ENCODE results near the gene PCDHGA6. TPM values are rescaled to one million over a fixed set of nuclear protein-coding genes. Genes with fewer than 3 reads are reported as not detected.
"Not testable (repeated sequence)": the region's sequence is repeated elsewhere in the genome, so short reads cannot be mapped to it uniquely, and the experiment has no call there.

PCDHGA6 gene
- total RNA-seq, 1 donor from 2014 or later = 10.3 TPM

- ATAC-seq (peak; percentile 51), DNase-seq (ENCODE audit: low spot score) (peak; percentile 61)
- intact Hi-C loops (cut with DNase I) = not testable (repeated sequence)
These were observed 14.0 kb downstream of the PCDHGA6 start, which contains the start of gene PCDHGB4 for GRCh38 chr5:141387557-141388311. Gene PCDHGB4 (plus strand): TSS chr5:141387698. CDS start chr5:141387885, 187 bp downstream.

- DNase-seq (ENCODE audit: low spot score) = no peak
- ATAC-seq = no peak
- intact Hi-C loops (cut with DNase I) = no loop called here
These were observed 15.0 kb downstream of the PCDHGA6 start for GRCh38 chr5:141388661-141389060.

DNA sequence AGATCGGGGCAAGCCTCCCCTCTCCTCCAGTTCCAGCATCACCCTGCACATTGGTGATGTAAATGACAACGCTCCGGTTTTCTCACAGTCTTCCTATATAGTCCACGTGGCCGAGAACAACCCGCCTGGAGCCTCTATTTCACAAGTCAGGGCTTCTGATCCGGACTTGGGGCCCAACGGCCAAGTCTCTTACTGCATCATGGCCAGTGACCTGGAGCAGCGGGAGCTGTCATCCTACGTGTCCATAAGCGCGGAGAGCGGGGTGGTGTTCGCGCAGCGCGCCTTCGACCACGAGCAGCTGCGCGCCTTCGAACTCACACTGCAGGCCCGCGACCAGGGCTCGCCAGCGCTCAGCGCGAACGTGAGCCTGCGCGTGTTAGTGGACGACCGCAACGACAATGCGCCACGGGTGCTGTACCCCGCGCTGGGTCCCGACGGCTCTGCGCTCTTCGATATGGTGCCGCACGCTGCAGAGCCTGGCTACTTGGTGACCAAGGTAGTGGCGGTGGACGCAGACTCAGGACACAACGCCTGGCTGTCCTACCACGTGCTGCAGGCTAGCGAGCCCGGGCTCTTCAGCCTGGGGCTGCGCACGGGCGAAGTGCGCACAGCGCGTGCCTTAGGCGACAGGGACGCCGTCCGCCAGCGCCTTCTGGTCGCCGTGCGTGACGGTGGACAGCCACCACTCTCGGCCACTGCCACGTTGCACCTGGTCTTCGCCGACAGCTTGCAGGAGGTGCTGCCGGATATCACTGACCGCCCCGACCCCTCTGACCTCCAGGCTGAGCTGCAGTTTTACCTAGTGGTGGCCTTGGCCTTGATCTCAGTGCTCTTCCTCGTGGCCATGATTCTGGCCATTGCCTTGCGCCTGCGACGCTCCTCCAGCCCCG is 15.7 kb downstream of the PCDHGA6 start:
- intact Hi-C loops (cut with DNase I) = no loop called here
- no peak for DNase-seq (ENCODE audit: low spot score)
- ATAC-seq = no peak

DNA sequence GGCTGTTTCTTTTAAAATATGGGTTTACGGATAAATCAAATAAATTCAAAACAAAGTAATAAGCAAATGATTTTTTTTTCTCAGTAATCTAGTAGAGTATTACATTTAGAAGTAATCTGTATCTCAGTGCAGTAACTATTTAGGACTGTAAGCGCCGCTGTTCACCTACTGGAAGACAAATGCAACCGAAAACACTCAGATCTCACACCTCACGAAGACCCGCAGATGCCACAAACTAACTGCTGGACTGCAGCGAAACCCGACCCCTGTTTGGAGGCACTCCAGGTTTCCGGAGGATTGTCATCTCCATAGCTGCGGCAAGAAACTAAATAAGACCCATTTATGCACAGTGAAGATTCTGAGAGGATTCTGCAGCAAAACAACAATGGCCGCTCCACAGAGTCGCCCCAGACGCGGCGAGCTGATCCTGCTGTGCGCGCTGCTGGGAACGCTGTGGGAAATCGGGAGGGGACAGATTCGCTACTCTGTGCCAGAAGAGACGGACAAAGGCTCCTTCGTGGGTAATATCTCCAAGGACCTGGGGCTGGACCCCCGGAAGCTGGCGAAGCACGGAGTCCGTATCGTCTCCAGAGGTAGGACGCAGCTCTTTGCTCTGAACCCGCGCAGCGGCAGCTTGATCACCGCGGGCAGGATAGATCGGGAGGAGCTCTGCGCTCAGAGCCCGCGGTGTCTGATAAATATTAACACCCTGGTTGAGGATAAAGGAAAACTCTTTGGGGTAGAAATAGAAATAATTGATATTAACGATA is 18.9 kb downstream of the PCDHGA6 start, which contains the start of gene PCDHGA8:
PCDHGA8 (plus strand) TSS at position 205 of the 770 bp plus-strand sequence; CDS start at position 386, 181 bp downstream.
- DNase-seq (ENCODE audit: low spot score) (no peak), ATAC-seq (no peak)
- intact Hi-C loops (cut with DNase I) = no loop called here

GRCh38 chr5:141393267-141393666 is 19.6 kb downstream of the PCDHGA6 start:
- ATAC-seq = no peak
- intact Hi-C loops (cut with DNase I) = no loop called here
- DNase-seq (ENCODE audit: low spot score) = no peak

- ATAC-seq; DNase-seq (ENCODE audit: low spot score); intact Hi-C loops (cut with DNase I): not testable (repeated sequence)
These were observed 20.9 kb downstream of the PCDHGA6 start for GRCh38 chr5:141394401-141395187.

DNA sequence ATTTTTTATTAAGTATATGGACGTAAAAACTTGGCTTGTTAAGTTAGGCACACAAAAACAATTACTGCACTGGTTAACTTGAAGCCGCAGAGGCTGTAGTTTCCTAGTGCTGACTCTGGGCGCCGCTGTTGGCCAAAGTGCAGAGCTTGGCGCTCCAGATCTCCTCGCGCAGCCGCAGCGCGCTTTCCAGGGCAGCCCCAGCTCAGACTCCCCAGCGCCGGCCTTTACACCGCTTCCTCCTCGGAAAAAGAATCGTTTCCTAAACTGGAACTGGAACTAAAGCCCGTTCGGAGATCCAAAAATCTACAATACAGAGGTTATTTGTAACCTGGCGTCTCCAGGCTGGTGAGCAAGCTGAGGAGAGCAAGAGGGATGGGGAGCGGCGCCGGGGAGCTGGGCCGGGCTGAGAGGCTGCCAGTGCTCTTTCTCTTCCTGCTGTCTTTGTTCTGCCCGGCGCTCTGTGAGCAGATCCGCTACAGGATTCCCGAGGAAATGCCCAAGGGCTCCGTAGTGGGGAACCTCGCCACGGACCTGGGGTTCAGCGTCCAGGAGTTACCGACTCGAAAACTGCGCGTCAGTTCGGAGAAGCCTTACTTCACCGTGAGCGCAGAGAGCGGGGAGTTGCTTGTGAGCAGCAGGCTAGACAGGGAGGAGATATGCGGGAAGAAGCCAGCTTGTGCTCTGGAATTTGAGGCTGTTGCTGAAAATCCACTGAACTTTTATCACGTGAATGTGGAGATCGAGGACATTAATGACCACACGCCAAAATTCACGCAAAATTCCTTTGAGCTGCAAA is 24.3 kb downstream of the PCDHGA6 start, which contains the start of gene PCDHGB5:
PCDHGB5 (plus strand) TSS at position 192 of the 796 bp plus-strand sequence; CDS start at position 373, 181 bp downstream.
- peak; percentile 84 for ATAC-seq
- peak; percentile 64 for DNase-seq (ENCODE audit: low spot score)
- intact Hi-C loops (cut with DNase I) = not testable (repeated sequence)

- no peak for ATAC-seq
- no peak for DNase-seq (ENCODE audit: low spot score)
- intact Hi-C loops (cut with DNase I) = no loop called here
These were observed 24.9 kb downstream of the PCDHGA6 start for GRCh38 chr5:141398608-141399007.

- DNase-seq (ENCODE audit: low spot score) (no peak), ATAC-seq (no peak)
- intact Hi-C loops (cut with DNase I) = no loop called here
These were observed 26.0 kb downstream of the PCDHGA6 start for GRCh38 chr5:141399555-141400258.

DNA sequence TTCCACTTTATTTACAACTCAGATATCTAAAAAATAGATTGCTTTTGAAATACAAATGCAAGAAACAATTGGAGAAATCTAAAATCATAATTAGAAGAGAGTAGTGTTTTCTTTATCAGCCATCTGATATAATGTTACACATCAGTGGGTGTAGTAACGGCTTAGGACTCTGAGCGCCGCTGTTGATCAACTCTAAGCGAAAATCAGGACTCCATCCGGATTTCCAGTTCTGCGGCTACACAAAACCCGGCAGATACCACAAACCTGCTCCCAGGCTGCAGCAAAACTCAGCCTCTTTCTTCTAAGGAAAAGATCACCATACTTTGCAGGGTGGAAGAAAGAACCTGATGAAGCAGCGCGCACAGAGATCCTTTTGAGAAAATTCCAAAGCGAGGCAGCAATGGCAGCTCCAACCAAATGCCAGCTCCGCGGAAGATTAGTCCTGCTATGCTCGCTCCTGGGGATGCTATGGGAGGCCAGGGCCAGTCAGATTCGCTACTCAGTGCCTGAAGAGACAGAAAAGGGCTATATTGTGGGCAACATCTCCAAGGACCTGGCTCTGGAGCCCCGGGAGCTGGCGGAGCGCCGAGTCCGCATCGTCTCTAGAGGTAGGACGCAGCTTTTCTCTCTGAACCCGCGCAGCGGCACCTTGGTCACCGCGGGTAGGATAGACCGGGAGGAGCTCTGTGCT is 29.0 kb downstream of the PCDHGA6 start, which contains the start of gene PCDHGA9:
PCDHGA9 (plus strand) TSS at position 226 of the 691 bp plus-strand sequence; CDS start at position 401, 175 bp downstream.
- no peak for ATAC-seq
- intact Hi-C loops (cut with DNase I) = no loop called here
- DNase-seq (ENCODE audit: low spot score) = no peak

DNA sequence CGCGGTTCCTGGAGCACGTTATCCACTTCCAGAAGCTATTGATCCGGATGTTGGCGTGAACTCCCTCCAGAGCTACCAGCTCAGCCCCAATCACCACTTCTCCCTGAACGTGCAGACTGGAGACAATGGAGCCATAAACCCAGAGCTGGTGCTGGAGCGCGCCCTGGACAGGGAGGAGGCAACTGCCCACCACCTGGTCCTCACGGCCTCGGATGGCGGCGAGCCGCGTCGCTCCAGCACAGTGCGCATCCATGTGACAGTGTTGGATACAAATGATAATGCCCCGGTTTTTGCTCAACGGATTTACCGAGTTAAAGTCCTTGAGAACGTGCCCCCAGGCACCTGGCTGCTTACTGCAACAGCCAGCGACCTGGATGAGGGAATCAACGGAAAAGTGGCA is 29.7 kb downstream of the PCDHGA6 start:
- DNase-seq (ENCODE audit: low spot score) = no peak
- ATAC-seq = no peak
- intact Hi-C loops (cut with DNase I) = no loop called here

DNA sequence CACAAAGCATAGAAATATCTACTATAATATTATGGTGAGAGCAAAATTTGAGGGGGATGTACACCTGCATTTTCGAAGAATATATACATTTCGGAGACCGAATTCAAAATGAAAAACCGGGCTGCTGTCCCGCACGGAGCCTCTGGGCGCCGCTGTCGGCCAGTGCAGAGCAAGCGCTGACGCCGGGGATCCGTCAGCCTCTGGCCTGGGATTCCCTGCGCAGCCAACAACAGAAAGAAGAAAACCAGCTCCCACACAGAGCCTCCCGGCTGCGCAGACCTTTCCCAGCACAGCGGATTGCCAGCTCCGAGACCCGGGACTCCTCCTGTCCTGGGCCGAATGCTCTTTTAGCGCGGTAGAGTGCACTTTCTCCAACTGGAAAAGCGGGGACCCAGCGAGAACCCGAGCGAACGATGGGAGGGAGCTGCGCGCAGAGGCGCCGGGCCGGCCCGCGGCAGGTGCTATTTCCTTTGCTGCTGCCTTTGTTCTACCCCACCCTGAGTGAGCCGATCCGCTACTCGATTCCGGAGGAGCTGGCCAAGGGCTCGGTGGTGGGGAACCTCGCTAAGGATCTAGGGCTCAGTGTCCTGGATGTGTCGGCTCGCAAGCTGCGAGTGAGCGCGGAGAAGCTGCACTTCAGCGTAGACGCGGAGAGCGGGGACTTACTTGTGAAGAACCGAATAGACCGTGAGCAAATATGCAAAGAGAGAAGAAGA is 34.3 kb downstream of the PCDHGA6 start, which contains the start of gene PCDHGB6:
PCDHGB6 (plus strand) TSS at position 232 of the 716 bp plus-strand sequence; CDS start at position 414, 182 bp downstream.
- intact Hi-C loops (cut with DNase I) = not testable (repeated sequence)
- ATAC-seq (peak; percentile 84), DNase-seq (ENCODE audit: low spot score) (peak; percentile 66)

DNA sequence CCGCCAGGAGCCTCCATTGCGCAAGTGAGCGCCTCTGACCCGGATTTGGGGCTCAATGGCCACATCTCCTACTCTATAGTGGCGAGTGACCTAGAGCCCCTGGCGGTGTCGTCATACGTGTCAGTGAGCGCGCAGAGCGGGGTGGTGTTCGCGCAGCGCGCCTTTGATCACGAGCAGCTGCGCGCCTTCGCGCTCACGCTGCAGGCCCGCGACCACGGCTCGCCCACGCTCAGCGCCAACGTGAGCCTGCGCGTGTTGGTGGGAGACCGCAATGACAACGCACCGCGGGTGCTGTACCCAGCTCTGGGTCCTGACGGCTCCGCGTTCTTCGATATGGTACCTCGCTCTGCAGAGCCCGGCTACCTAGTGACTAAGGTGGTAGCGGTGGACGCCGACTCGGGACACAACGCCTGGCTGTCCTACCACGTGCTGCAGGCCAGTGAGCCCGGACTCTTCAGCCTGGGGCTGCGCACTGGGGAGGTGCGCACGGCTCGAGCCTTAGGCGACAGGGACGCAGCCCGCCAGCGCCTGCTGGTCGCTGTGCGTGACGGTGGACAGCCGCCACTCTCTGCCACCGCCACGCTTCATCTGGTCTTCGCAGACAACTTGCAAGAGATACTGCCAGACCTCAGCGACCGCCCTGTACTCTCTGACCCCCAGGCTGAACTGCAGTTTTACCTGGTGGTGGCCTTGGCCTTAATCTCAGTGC is 36.1 kb downstream of the PCDHGA6 start:
- intact Hi-C loops (cut with DNase I) = no loop called here
- DNase-seq (ENCODE audit: low spot score) = no peak
- ATAC-seq = no peak

DNA sequence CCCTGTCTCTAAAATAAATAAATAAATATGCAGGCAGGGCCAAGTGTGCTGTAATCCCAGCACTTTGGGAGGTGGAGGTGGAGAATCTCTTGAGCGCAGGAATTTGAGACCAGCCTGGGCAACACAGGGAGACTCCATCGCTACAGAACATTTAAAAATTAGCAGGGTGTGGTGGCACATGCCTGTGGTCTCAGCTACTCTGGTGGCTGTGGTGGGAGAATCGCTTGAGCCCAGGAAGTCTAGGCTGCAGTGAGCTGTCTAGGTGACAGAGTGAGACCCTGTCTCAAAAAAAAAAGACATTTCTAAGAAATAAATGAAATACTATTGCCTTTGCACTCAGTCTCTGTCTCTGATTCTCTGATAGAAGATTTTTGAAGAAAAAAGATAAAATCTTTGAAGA is 37.9 kb downstream of the PCDHGA6 start:
- ATAC-seq (no peak), DNase-seq (ENCODE audit: low spot score) (no peak)
- intact Hi-C loops (cut with DNase I) = no loop called here

Measured in sciatic nerve (tissue), 2 donors.